Activated T-helper 9 cell treated with anti-CD3 and anti-CD28 coated beads, Interleukin-2, amount 50 U/mL, for 16 hours (primary cell): ENCODE measurements around the gene ZNF512B.
"Not testable (repeated sequence)": the region's sequence is repeated elsewhere in the genome, so short reads cannot be mapped to it uniquely, and the experiment has no call there.

Source experiments
- DNase-seq: peaks from one replicate; pipeline ENCODE4 v3.0.0-alpha.2; 2020; ENCODE audit warnings: low read depth

Gene ZNF512B

DNA sequence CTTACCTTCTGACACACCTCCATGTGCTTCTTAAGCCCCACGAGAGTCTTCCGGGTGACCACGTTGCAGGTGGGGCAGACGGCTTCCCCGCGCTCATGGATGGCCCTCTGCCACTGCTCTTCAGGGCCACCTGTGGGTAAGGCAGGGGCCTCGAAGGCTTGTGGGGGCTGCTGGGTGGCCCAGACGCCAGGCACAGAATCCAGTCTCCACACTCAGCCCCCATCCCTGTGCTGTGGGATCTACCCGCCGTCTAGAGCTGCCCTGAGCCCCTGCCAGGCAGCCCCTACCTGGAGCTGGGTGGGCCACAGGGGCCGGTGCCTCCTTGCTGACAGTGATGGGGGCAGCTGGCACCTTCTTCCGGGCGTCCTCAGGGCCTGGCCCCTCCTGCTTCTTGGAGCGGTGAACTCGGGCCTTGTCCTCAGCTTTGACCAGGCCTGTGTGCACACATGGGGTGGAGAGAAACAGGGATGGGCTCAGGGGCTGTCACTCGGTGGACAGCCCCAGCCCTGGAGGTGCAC is 5.9 kb downstream of the ZNF512B start:
- no peak for DNase-seq

DNA sequence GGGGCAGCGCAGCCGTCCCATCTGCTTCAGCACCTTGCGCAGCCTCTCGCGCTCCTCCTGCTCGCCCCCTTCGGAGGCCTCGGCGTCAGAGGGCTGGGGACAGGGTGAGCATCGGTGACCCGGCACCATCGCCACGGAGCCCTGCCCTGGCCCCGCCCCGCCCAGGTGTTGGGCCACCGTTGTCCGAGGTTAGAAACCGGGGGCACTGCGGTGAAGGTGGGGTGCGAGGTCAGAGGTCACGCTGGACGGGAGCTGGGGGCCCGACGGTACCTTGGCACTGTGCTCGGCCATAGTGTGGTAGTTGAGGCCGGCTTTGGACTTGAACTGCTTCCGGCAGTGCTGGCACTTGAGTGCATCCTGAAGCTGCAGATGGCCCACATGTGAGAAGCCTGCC is 6.4 kb downstream of the ZNF512B start:
- no peak for DNase-seq

DNA sequence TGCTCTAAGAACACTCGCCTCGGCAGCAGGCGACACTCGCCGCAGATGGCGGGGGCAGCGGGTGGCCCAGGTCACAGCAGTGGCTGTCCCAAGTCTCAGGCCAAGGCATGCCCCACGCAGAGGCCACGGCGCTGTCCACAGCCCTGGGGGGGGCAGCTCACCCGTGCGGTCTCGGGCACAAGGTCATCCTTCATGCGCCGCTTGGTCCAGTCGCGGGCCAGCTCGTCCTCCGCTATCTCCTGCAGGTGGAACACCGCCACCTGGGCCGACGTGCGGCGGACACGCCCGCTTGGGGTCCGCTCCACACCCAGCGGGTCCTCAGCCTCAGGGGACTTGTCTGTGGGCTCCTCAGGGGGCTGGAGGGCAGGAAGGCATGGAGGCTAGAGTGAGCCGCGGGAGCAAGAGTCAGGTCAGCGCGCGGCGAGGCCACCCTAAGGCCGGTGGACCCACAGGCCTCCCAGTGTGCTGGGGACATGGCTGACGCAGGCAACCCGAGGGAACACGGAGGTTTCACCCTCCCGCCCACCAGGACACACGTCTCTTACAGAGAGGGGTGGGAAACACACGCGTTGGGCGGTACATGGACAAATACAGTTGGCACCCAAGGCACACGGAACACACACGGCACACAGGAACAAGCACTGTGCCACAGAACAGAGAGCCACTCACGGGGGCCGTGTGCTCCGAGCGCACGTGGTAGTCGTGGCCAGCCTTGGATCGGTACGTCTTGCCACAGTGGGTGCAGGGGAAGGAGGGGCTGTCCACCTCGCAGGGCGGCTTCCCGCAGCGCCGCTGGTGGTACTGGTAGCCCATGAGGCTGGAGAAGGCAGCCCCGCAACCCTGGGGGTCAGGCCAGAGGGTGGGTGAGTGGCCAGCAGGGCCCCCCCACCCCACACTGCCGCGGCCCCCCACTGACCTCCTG is 7.0 kb downstream of the ZNF512B start:
- no peak for DNase-seq

DNA sequence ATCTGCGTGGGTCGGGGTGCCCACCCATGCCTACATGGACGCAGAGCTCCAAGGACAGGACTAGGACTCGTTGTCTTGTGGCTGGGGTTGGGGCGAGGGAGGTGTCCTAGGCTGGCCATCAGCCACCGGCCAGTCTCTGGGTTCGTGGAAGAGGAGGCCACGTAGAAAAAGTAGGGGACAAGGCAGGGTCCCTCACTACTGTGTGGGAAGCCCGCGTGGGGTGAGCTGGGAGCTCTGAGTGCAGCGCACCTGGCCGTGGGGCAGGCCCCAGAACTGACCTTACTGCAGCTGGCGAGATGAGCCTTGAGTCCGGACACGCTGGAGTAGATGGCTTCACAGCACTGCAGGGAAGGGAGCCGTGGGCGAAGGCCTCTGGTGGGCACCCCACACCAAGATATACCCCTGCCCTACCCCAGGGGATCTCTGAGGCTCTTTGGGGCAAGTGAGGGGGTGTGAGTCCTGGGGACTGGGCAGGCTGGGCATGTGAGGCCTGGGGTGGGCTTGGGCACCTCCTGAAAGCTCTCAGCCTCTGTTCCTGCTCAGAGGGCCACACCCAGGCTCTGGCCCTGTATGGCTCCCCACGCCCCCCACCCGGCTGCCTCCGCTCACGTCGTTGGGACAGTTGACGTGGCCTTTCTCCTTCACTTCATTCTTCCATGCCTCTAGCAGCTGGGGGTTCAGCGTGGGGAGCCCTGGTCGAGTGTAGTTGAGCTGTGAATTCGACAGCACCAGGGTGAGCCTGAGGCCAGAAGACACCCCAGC is 7.9 kb downstream of the ZNF512B start:
- no peak for DNase-seq

DNA sequence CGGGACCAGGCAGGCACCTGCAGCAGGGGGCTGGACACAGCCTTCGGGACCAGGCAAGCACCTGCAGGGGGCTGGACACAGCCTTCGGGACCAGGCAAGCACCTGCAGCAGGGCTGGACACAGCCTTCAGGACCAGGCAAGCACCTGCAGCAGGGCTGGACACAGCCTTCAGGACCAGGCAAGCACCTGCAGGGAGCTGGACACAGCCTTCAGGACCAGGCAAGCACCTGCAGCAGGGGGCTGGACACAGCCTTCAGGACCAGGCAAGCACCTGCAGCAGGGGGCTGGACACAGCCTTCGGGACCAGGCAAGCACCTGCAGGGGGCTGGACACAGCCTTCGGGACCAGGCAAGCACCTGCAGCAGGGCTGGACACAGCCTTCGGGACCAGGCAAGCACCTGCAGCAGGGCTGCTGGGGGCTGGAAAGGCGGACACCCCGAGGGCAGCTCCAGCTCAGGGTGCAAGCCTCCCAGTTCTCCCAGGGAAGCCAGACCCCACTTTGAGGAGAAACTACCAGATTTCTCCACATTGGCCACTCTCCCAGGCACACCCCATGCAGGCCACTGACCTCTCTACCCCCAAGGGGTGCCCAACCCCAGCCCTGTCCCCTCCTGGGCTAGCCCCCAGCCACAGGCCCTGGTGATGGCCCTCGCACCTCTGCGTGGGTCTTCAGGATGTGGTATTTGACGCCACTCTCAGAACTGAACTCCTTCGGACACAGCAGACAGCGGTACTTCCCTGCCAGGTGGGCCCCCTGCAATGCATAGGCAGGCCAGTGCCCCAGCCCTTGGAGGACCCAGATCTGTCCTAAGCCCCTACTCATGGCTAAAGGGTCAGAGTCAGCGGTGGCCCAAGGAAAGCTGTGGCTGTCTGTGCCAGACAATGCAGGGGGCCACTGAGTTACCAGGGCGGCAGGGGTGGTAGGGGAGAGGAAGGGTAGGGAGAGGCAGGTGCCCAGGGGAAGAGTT is 8.8 kb downstream of the ZNF512B start:
- not testable (repeated sequence) for DNase-seq

DNA sequence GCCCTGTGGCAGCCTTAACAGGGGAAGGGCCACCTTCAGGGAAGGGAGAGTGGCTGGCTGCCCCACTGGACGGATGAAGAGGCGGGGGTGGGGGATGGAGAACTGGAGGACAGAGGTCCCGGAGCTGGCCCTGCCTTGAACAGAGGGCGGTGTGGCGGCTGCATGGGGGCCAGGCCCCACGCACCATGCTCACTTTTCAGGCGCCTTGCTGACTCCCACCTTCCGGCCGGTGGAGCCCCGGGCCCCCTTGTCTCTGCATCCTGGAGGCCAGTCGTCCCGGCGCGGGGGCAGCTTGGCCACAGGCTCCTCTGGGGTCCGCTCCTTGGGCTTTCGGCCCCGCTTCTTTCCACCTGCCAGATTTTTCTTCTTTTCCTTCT is 10.0 kb downstream of the ZNF512B start:
- DNase-seq = no peak

DNA sequence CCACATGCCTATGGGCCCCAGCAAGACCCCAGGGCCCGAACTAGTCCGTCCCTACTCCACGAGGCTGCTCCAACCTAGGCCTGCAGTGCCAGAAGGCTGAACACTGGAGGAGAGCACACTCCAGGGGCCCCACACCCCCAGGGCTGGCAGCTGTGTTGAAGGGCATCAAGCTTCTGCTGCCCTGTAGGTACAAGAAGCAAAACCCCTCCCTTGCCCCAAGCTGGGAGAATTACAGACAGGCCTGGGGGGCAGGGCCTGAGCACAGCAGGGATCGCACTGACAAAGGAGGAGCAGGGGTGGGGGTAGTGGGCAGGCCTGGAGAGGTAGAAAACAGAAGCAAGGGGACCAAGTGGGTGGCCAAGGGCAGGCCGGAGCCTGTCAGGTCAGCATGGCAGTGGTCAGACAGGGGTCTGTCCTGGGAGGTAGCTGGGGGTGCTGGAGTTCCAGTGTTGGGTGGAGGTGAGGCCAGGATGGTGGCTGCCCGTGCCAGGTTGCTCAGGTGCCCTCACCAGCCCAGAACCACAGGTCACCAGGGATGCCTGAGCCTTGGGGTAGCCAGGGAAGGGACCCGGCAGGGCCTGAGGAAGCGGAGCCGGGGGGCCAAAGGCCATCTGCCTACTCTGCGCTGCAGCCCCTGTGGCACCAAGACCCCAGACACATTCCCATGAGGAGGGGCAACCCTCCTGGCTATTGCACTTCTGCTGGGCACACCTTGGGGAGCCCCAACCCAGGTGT is 10.6 kb downstream of the ZNF512B start:
- no peak for DNase-seq

DNA sequence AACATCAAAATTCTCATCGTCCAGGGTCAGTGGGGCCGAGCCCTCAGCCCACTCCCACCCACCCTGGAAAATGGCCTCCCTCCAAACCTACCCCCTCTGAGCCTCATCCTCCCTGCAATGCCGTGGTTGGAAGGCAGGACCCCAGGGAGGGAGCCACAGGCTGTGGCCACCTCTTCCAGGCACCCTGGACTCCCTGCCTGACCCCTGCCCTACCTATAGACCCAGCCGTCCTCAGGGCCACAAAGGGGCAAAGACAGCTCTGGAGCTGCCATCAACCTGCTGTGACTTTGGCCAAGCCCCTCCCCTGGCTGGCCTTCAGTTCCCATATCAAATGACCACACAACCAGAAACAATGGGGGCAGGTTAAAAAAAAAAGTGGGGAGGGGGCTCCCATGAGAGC is 11.3 kb downstream of the ZNF512B start:
- DNase-seq = no peak

DNA sequence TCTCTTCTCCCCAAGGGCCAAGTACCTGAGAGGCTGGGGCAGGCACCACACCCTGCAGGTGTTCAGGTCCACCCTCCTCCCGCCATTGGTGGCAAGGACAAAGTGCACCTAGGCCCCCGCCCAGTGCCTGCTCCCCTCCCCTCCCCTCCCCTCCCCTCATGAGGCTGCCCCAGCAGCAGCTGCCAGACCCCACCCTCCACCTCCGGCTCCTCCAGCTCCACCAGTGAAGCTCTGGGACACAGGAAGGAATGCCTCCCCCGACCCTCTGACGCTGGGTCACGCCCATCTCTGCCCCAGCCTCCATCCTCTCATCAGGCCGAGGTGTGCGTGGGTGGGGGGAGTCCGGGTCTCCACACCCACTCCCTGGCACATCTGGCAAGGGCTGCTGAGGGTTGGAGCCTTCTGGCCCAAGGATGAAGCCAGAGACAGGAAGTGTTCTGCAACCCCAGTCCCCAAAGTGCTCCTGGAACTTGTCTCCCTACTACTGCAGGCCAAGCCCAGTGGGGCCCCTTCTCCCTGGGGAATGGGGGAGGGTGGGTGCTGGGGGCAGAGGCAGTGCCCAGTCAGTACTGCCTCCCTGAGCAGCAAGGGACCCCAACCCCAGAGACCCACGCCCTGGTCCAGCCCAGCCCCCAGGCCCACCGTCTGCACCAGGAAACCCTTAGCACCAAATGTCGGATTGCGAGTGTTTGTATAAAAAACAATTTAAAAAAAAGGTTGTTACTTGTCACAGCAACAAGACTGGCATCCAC is 11.9 kb downstream of the ZNF512B start:
- DNase-seq = no peak

DNA sequence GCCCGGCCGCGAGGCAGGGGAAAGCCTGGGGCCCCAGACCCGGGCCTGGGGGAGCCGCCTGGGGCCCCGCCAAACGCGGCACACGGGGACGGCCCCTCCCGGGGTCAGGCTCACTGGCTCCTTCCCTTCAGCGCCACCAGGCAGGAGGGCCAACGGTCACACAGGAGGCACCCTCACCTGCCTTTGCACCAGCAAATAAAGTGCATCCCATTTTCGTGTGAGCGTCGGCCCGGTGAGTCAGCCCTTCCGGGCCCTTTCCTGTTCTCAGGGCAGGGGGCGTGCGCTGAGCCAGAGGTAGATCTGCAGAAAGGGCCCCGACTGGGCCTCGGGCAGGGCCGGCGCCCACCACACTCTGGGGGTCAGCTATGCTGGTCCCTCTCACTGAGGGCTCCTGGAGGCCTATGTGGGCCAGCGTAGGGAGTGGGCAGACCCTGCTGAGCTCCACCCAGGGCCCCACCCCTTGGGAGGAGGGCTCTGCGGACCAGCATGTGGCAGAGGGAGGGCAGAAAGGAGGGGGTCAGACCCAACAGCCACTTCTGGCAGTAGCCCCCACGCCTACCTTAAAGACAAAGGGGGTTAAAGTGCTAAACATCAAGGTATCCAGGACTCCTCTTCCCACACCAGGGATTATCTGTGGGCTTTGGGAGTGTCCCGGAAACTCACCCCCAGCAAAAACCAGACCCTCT is 12.6 kb downstream of the ZNF512B start:
- peak; percentile 72 for DNase-seq

DNA sequence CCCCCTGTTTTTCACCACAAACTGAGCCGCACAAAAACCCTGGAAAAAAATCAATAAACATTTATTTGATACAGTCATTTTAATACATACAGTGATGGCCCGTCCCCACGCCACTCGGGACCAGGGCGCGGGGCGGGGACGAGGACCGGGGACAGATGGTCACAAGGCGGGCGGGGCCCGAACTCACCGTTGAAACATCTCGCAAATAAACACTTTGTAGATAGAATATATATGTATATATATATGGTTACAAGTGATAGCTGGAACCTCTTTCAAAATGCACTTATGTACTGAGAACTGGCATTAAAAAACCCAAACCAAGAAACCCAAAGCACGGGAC is 13.1 kb downstream of the ZNF512B start:
- no peak for DNase-seq

DNA sequence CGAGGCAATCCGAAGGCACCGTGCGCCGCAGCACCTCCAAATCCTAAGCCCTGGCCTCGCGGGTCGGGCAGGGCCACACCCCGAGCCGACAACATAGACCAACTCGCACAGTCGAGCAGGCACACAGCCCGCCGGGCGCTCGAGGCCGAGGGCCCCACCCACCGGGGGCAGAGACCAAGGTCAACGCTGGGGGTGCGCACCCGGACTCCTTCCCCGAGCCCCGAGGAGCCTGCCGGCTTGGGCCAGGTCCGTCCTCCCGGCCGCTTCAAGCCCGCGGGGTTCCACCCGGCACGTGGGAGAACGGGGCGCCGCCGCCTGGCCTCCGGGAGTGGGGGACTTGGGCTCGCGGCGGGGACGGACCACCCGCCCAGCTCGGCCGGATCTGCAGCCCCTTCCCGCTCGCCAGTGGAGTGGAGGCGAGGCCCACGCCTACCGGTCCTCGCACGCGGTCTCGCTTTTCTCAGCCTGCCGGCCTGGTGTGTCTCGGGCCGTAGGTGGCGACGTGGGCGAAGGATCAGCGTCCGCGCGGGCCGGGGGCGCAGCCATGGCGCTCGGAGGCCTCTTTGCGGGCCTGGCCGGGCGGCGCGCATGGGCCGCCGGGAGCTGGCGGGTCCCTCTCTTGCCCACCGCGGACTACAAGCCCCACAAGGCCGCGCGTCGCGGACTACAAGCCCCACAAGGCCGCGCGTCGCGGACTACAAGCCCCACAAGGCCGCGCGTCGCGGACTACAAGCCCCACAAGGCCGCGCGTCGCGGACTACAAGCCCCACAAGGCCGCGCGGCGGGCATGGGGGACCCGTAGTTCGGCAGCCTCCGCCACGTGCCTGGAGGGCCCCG is 13.7 kb downstream of the ZNF512B start, which contains the start of gene UCKL1:
UCKL1 (minus strand) TSS at position 590 of the 837 bp plus-strand sequence; CDS start at position 546, 44 bp downstream.
- DNase-seq = peak; percentile 88

DNA sequence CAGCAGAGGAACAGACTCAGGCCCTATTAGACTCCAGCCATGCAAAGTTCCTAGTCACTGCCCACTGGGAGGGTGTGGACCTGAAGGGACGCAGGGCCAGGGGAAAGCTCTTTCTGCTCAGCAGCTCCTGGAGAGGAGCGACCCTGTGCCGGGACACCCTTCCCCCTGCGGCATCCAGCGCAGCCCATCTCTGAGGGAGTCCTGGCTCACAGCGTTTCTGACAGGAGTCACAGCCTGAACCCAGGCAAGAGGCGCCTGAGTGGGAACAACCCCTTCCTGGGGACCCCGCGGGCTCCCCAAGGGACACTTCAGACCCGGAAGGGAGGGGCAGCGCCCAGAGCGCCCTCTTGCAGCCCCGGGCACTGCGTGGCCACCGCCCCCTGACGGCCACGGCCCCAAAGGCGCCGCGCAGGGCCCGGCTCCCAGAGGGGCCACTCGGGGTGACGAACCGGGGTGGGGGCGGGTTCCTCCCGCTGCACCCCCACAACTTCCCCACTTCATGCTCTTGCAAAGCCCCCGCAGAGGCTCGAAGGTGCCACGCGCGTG is 14.4 kb downstream of the ZNF512B start:
- DNase-seq = no peak

DNA sequence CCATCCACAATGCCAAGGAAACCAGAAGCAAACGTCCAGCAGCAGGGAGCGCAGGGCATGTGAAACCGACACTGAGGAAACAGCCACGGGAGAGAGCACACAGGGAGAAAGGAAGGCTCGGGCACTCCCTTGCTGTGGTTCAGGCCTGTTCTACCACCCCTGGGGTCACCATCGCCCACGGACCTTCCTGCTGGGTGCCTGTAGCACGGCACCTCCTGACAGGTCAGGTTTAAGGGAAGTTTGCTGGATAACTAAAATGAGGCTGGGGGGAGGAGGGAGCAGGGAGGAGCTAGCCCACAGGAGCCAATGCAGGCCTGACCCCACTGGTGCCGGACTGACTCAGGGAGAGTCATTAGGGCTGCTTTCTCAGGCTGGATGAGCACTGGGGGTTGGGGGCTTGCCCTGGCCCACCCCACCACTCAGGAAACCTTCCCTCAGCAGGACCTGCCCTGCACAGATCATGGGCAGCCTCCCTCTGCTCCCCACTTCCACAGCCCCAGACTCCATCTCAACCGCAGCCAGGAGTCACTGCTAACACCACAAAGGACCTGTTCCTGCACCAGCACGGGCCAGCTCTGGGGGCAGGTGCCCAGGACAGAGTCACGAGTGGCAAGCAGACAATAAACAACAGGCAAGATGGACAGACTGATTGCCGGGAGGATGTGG is 15.8 kb downstream of the ZNF512B start:
- DNase-seq = no peak

DNA sequence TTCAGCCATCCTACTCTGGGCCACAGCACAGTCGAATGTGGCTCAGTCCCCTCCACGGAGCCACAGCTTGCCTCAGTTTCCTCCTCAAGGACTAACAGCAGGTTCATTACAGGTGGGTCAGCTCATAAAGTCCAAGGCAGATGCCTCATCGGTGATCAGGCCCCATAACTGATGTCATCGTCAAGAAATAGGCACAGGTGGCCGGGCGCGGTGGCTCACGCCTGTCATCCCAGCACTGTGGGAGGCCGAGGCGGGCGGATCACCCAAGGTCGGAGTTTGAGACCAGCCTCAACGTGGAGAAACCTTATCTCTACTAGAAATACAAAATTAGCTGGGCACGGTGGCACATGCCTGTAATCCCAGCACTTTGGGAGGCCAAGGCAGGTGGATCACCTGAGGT is 17.0 kb downstream of the ZNF512B start:
- no peak for DNase-seq

DNA sequence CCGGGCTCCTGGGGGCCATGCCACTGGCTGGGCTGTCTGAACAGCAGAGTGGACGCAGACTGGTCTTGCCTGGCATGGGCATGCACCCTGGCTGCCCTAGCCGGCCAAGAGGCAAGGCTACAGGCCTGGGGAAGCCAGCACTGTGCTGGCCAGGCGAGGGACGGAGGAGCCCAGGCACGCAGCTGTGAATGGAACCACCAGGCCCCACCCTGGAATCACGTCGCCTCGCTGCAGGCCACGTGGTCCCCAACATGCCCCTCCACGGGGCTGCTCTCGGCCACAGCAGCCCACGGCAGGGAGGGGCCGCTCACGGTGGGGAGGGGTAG is 17.6 kb downstream of the ZNF512B start:
- DNase-seq = no peak

DNA sequence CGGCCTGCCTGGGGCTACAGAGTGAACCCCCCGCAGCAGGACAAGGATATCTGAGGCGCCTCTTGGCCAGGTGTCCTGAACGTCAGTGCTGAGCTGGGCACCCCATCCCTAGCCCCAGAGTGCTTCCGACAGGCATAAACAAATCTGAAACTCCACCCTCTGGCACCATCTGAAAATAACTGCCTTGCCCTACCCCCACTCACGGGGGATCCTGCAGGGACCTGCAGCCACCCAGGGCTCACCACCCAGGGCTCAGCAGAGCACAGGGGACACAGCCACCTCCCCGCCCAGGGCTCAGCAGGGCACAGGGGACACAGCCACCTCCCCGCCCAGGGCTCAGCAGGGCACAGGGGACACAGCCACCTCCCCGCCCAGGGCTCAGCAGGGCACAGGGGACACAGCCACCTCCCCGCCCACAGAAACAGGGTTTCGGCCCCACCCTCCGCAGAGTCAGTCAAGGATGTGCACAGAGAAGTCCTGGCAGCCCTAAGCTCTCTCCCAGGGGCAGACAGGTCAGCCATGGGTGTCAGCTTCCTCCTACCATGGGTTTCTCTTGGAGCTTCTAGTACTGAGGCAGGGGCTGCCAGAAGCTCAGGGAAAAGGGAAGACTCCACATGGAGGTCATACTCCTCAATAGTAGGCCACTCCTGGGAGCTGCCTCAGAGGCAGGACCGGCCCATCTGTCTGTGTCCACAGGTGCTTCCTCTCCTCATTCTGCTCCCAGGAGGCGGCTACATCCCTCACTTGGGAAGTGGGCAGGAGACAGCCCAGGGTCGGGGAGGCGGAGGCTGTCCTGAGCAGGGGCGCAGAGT is 18.1 kb downstream of the ZNF512B start:
- no peak for DNase-seq
